Stimulated activated naive CD8-positive, alpha-beta T cell treated with anti-CD3 and anti-CD28 coated beads, Interleukin-15, Interleukin-2, amounts not matched to agents 100 ng/mL and 50 ng/mL, for 24 hours (primary cell): Measurements from ENCODE around the gene KDELR1.
A peak's percentile ranks its signal among the peaks of the same experiment; 100 is the strongest.

Experiments used
- H3K27ac Mint-ChIP-seq: one replicate; pipeline ENCODE4 v1.8.0; 2021; ENCODE audit warnings: mild to moderate bottlenecking, mixed read lengths
- H3K27me3 Mint-ChIP-seq: one replicate; pipeline ENCODE4 v1.8.0; 2021; ENCODE audit warnings: mixed read lengths
- H3K36me3 Mint-ChIP-seq: one replicate; pipeline ENCODE4 v1.8.0; 2021; ENCODE audit warnings: low read depth, mixed read lengths
- H3K4me1 Mint-ChIP-seq: one replicate; pipeline ENCODE4 v1.8.0; 2021; ENCODE audit warnings: low read depth, mixed read lengths
- H3K4me3 Mint-ChIP-seq: one replicate; pipeline ENCODE4 v1.8.0; 2021; ENCODE audit warnings: mild to moderate bottlenecking, mixed read lengths
- H3K9me3 Mint-ChIP-seq: one replicate; pipeline ENCODE4 v1.8.0; 2021; ENCODE audit warnings: mixed read lengths

Gene KDELR1

GRCh38 chr19:48348045-48348444 is 43.3 kb downstream of the KDELR1 start:
- H3K4me1 Mint-ChIP-seq, result peaks cover 3% of the 10 kb centered on the region
- H3K27me3 Mint-ChIP-seq, result no peaks in the 10 kb centered on the region
- H3K27ac Mint-ChIP-seq, result no peak overlapping the region
- H3K4me3 Mint-ChIP-seq, result no peak overlapping the region
- peaks cover 7% of the 10 kb centered on the region for H3K36me3 Mint-ChIP-seq
- no peaks in the 10 kb centered on the region for H3K9me3 Mint-ChIP-seq

GRCh38 chr19:48346191-48346590 is 45.2 kb downstream of the KDELR1 start:
- H3K27me3 Mint-ChIP-seq, result no peaks in the 10 kb centered on the region
- H3K4me1 Mint-ChIP-seq, result peaks cover 2% of the 10 kb centered on the region
- H3K36me3 Mint-ChIP-seq, result peaks cover 5% of the 10 kb centered on the region
- no peak overlapping the region for H3K4me3 Mint-ChIP-seq
- H3K9me3 Mint-ChIP-seq, result no peaks in the 10 kb centered on the region
- H3K27ac Mint-ChIP-seq, result no peak overlapping the region

- no peaks in the 10 kb centered on the region for H3K4me1 Mint-ChIP-seq
- H3K36me3 Mint-ChIP-seq, result peaks cover 3% of the 10 kb centered on the region
- no peaks in the 10 kb centered on the region for H3K9me3 Mint-ChIP-seq
- H3K27me3 Mint-ChIP-seq, result no peaks in the 10 kb centered on the region
- H3K4me3 Mint-ChIP-seq, result no peak overlapping the region
- H3K27ac Mint-ChIP-seq, result no peak overlapping the region
These were observed 46.5 kb downstream of the KDELR1 start for GRCh38 chr19:48344892-48345291.

GRCh38 chr19:48342841-48343540 is 48.4 kb downstream of the KDELR1 start:
- Mint-ChIP-seq H3K4me1 (no peaks in the 10 kb centered on the region), H3K9me3 (no peaks in the 10 kb centered on the region), H3K36me3 (no peaks in the 10 kb centered on the region), H3K27ac (no peak overlapping the region), H3K4me3 (no peak overlapping the region), H3K27me3 (no peaks in the 10 kb centered on the region)

- no peaks in the 10 kb centered on the region for H3K4me1 Mint-ChIP-seq
- H3K9me3 Mint-ChIP-seq, result no peaks in the 10 kb centered on the region
- no peak overlapping the region for H3K27ac Mint-ChIP-seq
- H3K27me3 Mint-ChIP-seq, result no peaks in the 10 kb centered on the region
- H3K4me3 Mint-ChIP-seq, result no peak overlapping the region
- H3K36me3 Mint-ChIP-seq, result no peaks in the 10 kb centered on the region
These were observed 49.0 kb downstream of the KDELR1 start for GRCh38 chr19:48342414-48342738.

GRCh38 chr19:48341515-48342413 is 49.6 kb downstream of the KDELR1 start:
- H3K4me1 Mint-ChIP-seq, result no peaks in the 10 kb centered on the region

GRCh38 chr19:48340995-48341394 is 50.4 kb downstream of the KDELR1 start:
- H3K27me3 Mint-ChIP-seq, result no peaks in the 10 kb centered on the region
- H3K36me3 Mint-ChIP-seq, result no peaks in the 10 kb centered on the region

More at GRCh38 chr19:48341515-48342413, 49.6 kb downstream of the KDELR1 start:
- Mint-ChIP-seq H3K27ac (no peak overlapping the region), H3K27me3 (no peaks in the 10 kb centered on the region), H3K4me3 (no peak overlapping the region), H3K36me3 (no peaks in the 10 kb centered on the region), H3K9me3 (no peaks in the 10 kb centered on the region)

GRCh38 chr19:48338802-48339503 is 52.4 kb downstream of the KDELR1 start:
- Mint-ChIP-seq H3K27ac (no peak overlapping the region), H3K9me3 (no peaks in the 10 kb centered on the region), H3K36me3 (no peaks in the 10 kb centered on the region), H3K4me1 (peaks cover 6% of the 10 kb centered on the region), H3K4me3 (no peak overlapping the region), H3K27me3 (no peaks in the 10 kb centered on the region)

More at GRCh38 chr19:48340995-48341394, 50.4 kb downstream of the KDELR1 start:
- H3K4me1 Mint-ChIP-seq, result no peaks in the 10 kb centered on the region
- H3K27ac Mint-ChIP-seq, result no peak overlapping the region
- H3K9me3 Mint-ChIP-seq, result no peaks in the 10 kb centered on the region
- no peak overlapping the region for H3K4me3 Mint-ChIP-seq

- H3K36me3 Mint-ChIP-seq, result no peaks in the 10 kb centered on the region
- H3K4me3 Mint-ChIP-seq, result no peak overlapping the region
- peaks cover 10% of the 10 kb centered on the region for H3K4me1 Mint-ChIP-seq
- no peak overlapping the region for H3K27ac Mint-ChIP-seq
- H3K9me3 Mint-ChIP-seq, result no peaks in the 10 kb centered on the region
- no peaks in the 10 kb centered on the region for H3K27me3 Mint-ChIP-seq
These were observed 53.0 kb downstream of the KDELR1 start for GRCh38 chr19:48338253-48338755.

- Mint-ChIP-seq H3K4me3 (peak overlapping the region; percentile 92), H3K9me3 (no peaks in the 10 kb centered on the region), H3K27me3 (no peaks in the 10 kb centered on the region), H3K4me1 (peaks cover 49% of the 10 kb centered on the region), H3K36me3 (peaks cover 27% of the 10 kb centered on the region), H3K27ac (peak overlapping the region; percentile 96)
These were observed 57.6 kb downstream of the KDELR1 start for GRCh38 chr19:48333467-48334384.

- peak overlapping the region; percentile 92 for H3K4me3 Mint-ChIP-seq
- peak overlapping the region; percentile 96 for H3K27ac Mint-ChIP-seq
- peaks cover 54% of the 10 kb centered on the region for H3K4me1 Mint-ChIP-seq
- H3K27me3 Mint-ChIP-seq, result no peaks in the 10 kb centered on the region
- H3K9me3 Mint-ChIP-seq, result no peaks in the 10 kb centered on the region
- H3K36me3 Mint-ChIP-seq, result peaks cover 32% of the 10 kb centered on the region
These were observed 58.5 kb downstream of the KDELR1 start for GRCh38 chr19:48332662-48333466.
